ENCODE data around the gene TRAPPC2L. TPM values are rescaled to one million over a fixed set of nuclear protein-coding genes. Genes with fewer than 3 reads are reported as not detected.
A peak's percentile ranks its signal among the peaks of the same experiment; 100 is the strongest.
"Not testable (repeated sequence)": the region's sequence is repeated elsewhere in the genome, so short reads cannot be mapped to it uniquely, and the experiment has no call there.

Gene TRAPPC2L
- polyA plus RNA-seq, 1 donor = 51.7 TPM

GRCh38 chr16:88878967-88879787 lies 22.2 kb downstream of the TRAPPC2L start:
- DNase-seq = no peak

GRCh38 chr16:88879788-88880055 lies 22.8 kb downstream of the TRAPPC2L start:
- DNase-seq = no peak

DNA sequence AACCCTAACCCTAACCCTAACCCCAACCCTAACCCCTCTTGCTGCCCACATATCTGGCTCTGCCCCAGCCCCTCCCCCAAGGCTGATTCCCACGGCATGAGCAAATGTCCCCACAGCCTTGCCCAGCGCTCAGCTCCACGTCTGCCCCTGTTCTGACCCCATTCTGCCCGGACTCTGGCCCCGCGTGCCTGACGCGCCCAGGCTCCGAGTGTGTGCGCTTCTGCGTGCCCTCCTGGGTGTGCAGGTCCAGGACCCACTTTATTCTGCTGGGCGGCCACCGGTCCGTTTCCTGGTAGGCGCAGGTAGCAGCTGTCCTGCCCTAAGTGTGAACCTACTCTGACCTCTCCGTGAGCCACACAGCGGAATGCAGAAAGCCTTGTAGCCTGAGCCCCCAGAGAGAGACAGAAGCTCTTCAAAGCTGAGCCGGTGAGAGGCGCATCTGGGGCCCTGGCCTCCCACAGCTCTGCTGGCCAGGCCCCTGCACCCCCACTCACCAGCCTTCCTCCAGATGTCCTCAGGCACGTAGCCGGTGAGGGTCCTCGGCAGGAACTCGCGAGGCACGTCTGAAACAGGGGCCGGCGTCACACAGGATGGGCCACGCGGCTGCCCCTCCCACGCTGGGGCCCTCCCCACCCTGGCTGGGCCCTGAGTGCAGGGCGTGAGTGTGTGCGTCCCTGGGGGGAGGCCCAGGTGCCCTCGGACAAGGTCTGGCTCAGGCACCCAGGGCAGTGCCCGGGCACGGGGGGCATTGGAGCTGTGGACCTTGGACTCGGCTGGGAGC lies 23.5 kb downstream of the TRAPPC2L start:
- DNase-seq = no peak

DNA sequence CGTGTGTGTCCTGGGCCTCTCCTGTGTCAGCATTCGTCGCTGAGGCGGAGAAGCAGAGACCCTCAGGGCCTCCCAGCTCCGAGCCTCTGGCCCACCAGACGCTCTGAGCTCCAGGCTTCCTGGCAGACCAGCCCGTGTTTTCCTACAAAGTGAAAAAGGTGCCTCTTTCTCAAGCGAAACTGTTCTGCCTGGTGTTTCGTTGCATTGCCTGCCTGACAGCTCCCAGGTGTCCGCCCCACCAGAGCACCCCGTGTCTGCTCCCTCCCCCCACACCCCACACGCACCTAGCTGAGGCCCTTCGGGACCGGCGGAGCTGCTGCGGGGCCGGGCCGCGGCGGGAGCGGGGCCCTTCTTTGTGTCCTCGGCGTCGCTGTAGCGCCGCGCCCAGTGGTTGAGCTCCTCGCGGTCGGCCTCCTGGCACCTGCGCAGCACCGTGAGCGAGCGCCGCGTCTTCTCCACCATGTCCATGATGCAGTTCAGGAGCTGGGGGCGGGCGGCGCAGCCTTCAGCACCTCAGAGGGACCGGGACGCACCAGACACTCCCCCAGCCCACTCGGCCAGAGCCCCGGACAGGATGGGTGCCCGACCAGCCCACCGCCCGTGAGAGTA lies 24.2 kb downstream of the TRAPPC2L start:
- no peak for DNase-seq

- no peak for DNase-seq
These were observed 24.9 kb downstream of the TRAPPC2L start for GRCh38 chr16:88881675-88882357.

DNA sequence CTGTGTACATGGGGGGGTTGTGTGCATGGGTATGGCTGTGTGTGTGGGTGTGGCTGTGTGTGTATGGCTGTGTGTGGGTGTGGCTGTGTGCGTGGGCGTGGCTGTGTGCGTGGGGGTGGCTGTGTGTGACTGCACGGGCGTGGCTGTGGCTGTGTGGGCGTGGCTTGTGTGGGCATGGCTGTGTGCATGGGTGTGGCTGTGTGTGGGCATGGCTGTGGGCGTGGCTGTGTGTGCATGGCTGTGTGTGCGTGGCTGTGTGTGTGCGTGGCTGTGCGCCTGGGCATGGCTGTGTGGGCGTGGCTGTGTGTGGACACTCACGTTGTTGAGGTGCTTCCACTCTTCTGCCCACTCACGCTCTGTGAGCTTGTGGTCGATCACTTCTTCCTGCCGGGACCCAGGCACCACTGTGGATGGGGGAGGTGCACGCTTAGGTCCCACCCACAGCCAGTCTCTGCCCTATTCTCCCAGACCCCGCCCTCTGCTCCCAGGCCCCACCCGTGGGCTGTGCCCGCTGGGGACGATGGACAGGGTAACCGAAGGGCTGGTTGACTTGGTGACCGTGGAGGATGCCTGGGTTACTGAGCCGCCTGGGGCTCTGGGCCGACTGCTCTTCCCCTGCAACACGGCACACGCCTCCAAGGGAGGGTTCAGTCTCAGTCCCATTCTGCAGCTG lies 25.6 kb downstream of the TRAPPC2L start:
- DNase-seq = no peak

- no peak for DNase-seq
These were observed 26.4 kb downstream of the TRAPPC2L start for GRCh38 chr16:88883117-88883895.

GRCh38 chr16:88883946-88884345 lies 27.0 kb downstream of the TRAPPC2L start:
- DNase-seq = no peak

GRCh38 chr16:88884569-88885271 lies 27.8 kb downstream of the TRAPPC2L start:
- DNase-seq = no peak

DNA sequence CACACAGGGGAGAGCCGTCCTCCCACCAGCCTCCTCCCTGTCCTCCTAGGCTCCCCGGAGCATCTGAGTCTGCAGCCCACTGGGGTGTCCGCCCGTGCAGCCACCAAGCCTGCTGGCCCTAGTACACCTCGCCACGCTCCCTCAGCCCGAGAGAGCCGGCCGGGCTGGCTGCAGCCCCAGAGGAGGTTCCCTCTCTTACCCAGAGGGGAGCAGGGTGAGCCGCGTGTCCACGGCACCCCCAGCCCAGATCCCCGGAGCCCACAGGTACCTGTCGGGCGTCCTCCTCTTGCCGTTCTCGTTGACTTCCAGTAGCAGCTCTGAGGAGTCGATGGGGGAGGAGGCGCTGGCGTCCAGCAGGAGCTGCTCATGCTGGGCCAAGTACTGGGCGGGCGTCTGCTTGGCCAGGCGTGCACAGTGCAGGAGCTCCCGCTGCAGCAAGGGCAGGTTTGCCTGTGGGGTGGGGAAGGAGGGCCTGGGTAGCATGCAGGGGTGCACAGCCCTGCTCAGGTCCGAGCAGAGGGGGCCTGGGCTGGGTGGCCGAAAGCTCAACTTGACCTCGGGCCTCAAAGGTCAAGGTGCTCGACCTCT lies 28.9 kb downstream of the TRAPPC2L start:
- no peak for DNase-seq

DNA sequence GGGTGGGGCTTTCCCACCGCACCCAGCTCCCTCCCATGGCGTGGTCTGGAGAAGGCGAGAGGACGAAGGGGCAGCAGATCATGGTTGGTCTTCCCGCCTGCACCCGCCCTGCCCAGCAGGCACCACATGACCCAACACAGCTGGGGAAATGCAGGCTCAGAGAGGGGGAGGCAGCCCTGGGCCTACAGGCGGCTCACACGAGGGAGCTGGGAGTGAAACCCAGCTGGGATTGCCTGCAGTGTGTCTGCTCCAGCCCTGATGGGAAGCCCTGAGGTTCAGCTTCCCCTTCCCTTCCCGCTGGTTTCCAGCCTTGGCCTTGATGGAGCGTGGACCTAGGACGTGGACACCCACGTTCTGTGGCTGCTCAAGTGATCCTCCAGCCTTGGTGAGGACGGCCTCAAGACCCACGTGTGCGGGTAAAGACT lies 29.5 kb downstream of the TRAPPC2L start:
- no peak for DNase-seq

DNA sequence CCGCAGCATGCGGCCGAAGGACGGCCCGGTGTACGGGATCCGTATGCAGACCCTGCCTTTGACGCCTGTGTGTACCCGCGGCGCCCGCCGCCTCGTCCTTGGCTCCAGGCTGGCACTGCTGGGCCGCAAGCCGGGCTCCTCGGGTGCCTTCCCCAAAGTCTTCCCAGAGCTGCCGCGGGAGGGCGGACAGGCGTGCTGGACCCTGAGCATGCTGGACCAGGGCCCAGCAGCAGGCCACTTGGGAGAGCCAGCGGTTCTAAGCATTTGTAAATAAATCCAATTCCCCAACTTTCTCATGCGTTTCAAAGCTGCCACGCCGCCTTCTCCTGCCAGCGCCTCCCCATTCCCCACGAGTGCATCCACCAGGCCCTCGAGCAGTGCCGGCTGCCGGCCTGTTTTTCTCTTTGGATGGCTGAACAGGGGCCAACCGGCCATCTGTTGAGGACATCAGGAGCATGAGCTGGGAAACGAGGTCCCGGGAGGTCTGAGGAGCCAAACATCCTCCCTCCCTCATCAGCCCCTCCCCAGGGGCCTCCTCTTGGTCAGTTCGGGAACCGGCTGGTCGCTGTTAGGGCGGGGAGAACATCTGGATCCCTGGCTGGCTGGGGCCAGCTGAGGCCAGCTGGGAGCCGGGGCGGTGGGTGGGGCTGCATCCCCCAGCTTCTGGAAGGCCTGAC lies 30.1 kb downstream of the TRAPPC2L start:
- DNase-seq = peak; percentile 77

GRCh38 chr16:88888057-88888456 lies 31.1 kb downstream of the TRAPPC2L start:
- no peak for DNase-seq

- DNase-seq = no peak
These were observed 31.8 kb downstream of the TRAPPC2L start for GRCh38 chr16:88888461-88889387.

GRCh38 chr16:88889702-88890352 lies 32.9 kb downstream of the TRAPPC2L start:
- DNase-seq = not testable (repeated sequence)

GRCh38 chr16:88891083-88891482 lies 34.2 kb downstream of the TRAPPC2L start:
- DNase-seq = no peak

- no peak for DNase-seq
These were observed 35.1 kb downstream of the TRAPPC2L start for GRCh38 chr16:88892065-88892464.

Measured in hindlimb muscle (tissue), 1 donor.